Activated CD4-positive, alpha-beta T cell treated with anti-CD3 and anti-CD28 coated beads, Interleukin-2, amount 10 ng/mL, durations not matched to agents 7 days and 5 days (primary cell): ENCODE data around the gene HMSD. TPM values are rescaled to one million over a fixed set of nuclear protein-coding genes. Genes with fewer than 3 reads are reported as not detected.
A peak's percentile ranks its signal among the peaks of the same experiment; 100 is the strongest.
"Not testable (repeated sequence)": the region's sequence is repeated elsewhere in the genome, so short reads cannot be mapped to it uniquely, and the experiment has no call there.

Source experiments
- CTCF ChIA-PET: fragments of 350-600 bp; sonication (Branson Sonifier 250); formaldehyde crosslinking; loops from one replicate; lab custom pipeline; 2021; ENCODE audit warnings: antibody characterized with exemption; lab: Charles Lee
- POLR2A ChIA-PET: fragments of 350-600 bp; sonication (Branson Sonifier 250); formaldehyde crosslinking; loops from one replicate; lab custom pipeline; 2021; ENCODE audit warnings: antibody characterized with exemption; lab: Charles Lee
- DNase-seq: peaks from one replicate; pipeline ENCODE4 v3.0.0-alpha.2; 2020
- H3K27ac Mint-ChIP-seq: one replicate; pipeline ENCODE4 v1.8.0; 2021; ENCODE audit warnings: mild to moderate bottlenecking, moderate library complexity, mixed read lengths
- H3K27me3 Mint-ChIP-seq: one replicate; pipeline ENCODE4 v1.8.0; 2021; ENCODE audit warnings: mixed read lengths
- H3K36me3 Mint-ChIP-seq: one replicate; pipeline ENCODE4 v1.8.0; 2021; ENCODE audit warnings: low read depth, mixed read lengths
- H3K4me1 Mint-ChIP-seq: one replicate; pipeline ENCODE4 v1.8.0; 2021; ENCODE audit warnings: mixed read lengths
- H3K4me3 Mint-ChIP-seq: one replicate; pipeline ENCODE4 v1.8.0; 2021; ENCODE audit warnings: mild to moderate bottlenecking, moderate library complexity, mixed read lengths
- H3K9me3 Mint-ChIP-seq: one replicate; pipeline ENCODE4 v1.8.0; 2021; ENCODE audit warnings: mixed read lengths
- total RNA-seq, 2 experiments: library from RNA; stranded (reverse); gene quantifications; one replicate each; pipeline ENCODE4 v1.2.3, GENCODE V29; 2021

HMSD gene
- total RNA-seq, result 1 to 10 TPM in 1 of 2 experiments, under 1 TPM in 1; 0.94 to 1.0 TPM

- CTCF ChIA-PET, result interaction anchor here (1.4 kb wide), 1 partner anchor 13 kb away, joined by 4 read pairs; no protein-coding TSS in a partner anchor
- Mint-ChIP-seq H3K27ac (peak within 1 kb of the TSS; percentile 82), H3K27me3 (peaks cover 28% of the 10 kb centered on the region)
Measured at GRCh38 chr18:63949068-63949737, at the start of gene HMSD. HMSD (plus strand) TSS chr18:63949301; CDS start chr18:63953456, 4,155 bp downstream.

GRCh38 chr18:63903851-63904570 is 45.1 kb upstream of the HMSD start:
- no peaks in the 10 kb centered on the region for H3K4me1 Mint-ChIP-seq
- peaks cover 10% of the 10 kb centered on the region for H3K27me3 Mint-ChIP-seq
- no peaks in the 10 kb centered on the region for H3K36me3 Mint-ChIP-seq
- H3K4me3 Mint-ChIP-seq, result no peak overlapping the region
- CTCF ChIA-PET, result interaction anchor here (1.4 kb wide), 1 partner anchor 13 kb away, joined by 3 read pairs; no protein-coding TSS in a partner anchor
- DNase-seq, result no peak
- POLR2A ChIA-PET, result no interaction called here
- H3K27ac Mint-ChIP-seq, result no peak overlapping the region
- H3K9me3 Mint-ChIP-seq, result no peaks in the 10 kb centered on the region

More at GRCh38 chr18:63949068-63949737, at the start of gene HMSD:
- peak; percentile 55 for DNase-seq
- POLR2A ChIA-PET, result no interaction called here
- H3K4me3 Mint-ChIP-seq, result peak within 1 kb of the TSS; percentile 62
- no peaks in the 10 kb centered on the region for H3K9me3 Mint-ChIP-seq
- peaks cover 31% of the 10 kb centered on the region for H3K4me1 Mint-ChIP-seq
- no peaks in the 10 kb centered on the region for H3K36me3 Mint-ChIP-seq

GRCh38 chr18:63904694-63905093 is 44.4 kb upstream of the HMSD start:
- ChIA-PET POLR2A (no interaction called here), CTCF (no interaction called here)
- Mint-ChIP-seq H3K9me3 (no peaks in the 10 kb centered on the region), H3K4me1 (no peaks in the 10 kb centered on the region), H3K27me3 (peaks cover 10% of the 10 kb centered on the region), H3K4me3 (no peak overlapping the region), H3K27ac (no peak overlapping the region), H3K36me3 (no peaks in the 10 kb centered on the region)
- DNase-seq, result no peak

GRCh38 chr18:63905361-63905760 is 43.7 kb upstream of the HMSD start:
- H3K4me1 Mint-ChIP-seq, result no peaks in the 10 kb centered on the region
- DNase-seq, result no peak
- no peaks in the 10 kb centered on the region for H3K9me3 Mint-ChIP-seq
- peaks cover 8% of the 10 kb centered on the region for H3K27me3 Mint-ChIP-seq
- ChIA-PET POLR2A (no interaction called here), CTCF (no interaction called here)
- no peaks in the 10 kb centered on the region for H3K36me3 Mint-ChIP-seq
- no peak overlapping the region for H3K27ac Mint-ChIP-seq
- no peak overlapping the region for H3K4me3 Mint-ChIP-seq

GRCh38 chr18:63906056-63906455 is 43.0 kb upstream of the HMSD start:
- Mint-ChIP-seq H3K4me1 (no peaks in the 10 kb centered on the region), H3K27me3 (peaks cover 4% of the 10 kb centered on the region), H3K27ac (no peak overlapping the region), H3K4me3 (no peak overlapping the region), H3K36me3 (no peaks in the 10 kb centered on the region), H3K9me3 (no peaks in the 10 kb centered on the region)
- ChIA-PET CTCF (no interaction called here), POLR2A (no interaction called here)
- DNase-seq, result no peak

- no peaks in the 10 kb centered on the region for H3K36me3 Mint-ChIP-seq
- no peak within 1 kb of the TSS for H3K4me3 Mint-ChIP-seq
- ChIA-PET CTCF (interaction anchor here (0.8 kb wide), 1 partner anchor 11 kb away, joined by 3 read pairs; no protein-coding TSS in a partner anchor), POLR2A (no interaction called here)
- H3K4me1 Mint-ChIP-seq, result no peaks in the 10 kb centered on the region
- H3K9me3 Mint-ChIP-seq, result no peaks in the 10 kb centered on the region
- no peak within 1 kb of the TSS for H3K27ac Mint-ChIP-seq
- no peak for DNase-seq
- H3K27me3 Mint-ChIP-seq, result peaks cover 11% of the 10 kb centered on the region
Measured at GRCh38 chr18:63907664-63908063, 41.4 kb upstream of the HMSD start, which contains the start of gene SERPINB10. SERPINB10 (plus strand) TSS chr18:63907958; CDS start chr18:63915511, 7,553 bp downstream.

GRCh38 chr18:63908858-63909257 is 40.2 kb upstream of the HMSD start:
- Mint-ChIP-seq H3K27ac (no peak overlapping the region), H3K27me3 (peaks cover 16% of the 10 kb centered on the region), H3K4me1 (no peaks in the 10 kb centered on the region), H3K4me3 (no peak overlapping the region), H3K9me3 (no peaks in the 10 kb centered on the region), H3K36me3 (no peaks in the 10 kb centered on the region)
- DNase-seq, result no peak
- ChIA-PET POLR2A (no interaction called here), CTCF (interaction anchor here (0.6 to 1.8 kb wide), 3 partner anchors 9 to 1205 kb away, joined by 3 to 4 read pairs (median 3); no protein-coding TSS in a partner anchor)

- H3K36me3 Mint-ChIP-seq, result no peaks in the 10 kb centered on the region
- CTCF ChIA-PET, result interaction anchor here (1.8 kb wide), 1 partner anchor 26 kb away, joined by 4 read pairs; no protein-coding TSS in a partner anchor
- POLR2A ChIA-PET, result no interaction called here
- peaks cover 14% of the 10 kb centered on the region for H3K27me3 Mint-ChIP-seq
- H3K9me3 Mint-ChIP-seq, result no peaks in the 10 kb centered on the region
- H3K27ac Mint-ChIP-seq, result no peak overlapping the region
- DNase-seq, result no peak
- no peak overlapping the region for H3K4me3 Mint-ChIP-seq
- no peaks in the 10 kb centered on the region for H3K4me1 Mint-ChIP-seq
Measured at GRCh38 chr18:63909870-63910269, 39.2 kb upstream of the HMSD start.

- Mint-ChIP-seq H3K27ac (no peak overlapping the region), H3K9me3 (no peaks in the 10 kb centered on the region), H3K4me3 (no peak overlapping the region), H3K4me1 (no peaks in the 10 kb centered on the region), H3K36me3 (no peaks in the 10 kb centered on the region), H3K27me3 (peaks cover 27% of the 10 kb centered on the region)
- CTCF ChIA-PET, result interaction anchor here (1.3 kb wide), 1 partner anchor 10 kb away, joined by 3 read pairs; the partner anchor contains the start of gene SERPINB10
- no peak for DNase-seq
- POLR2A ChIA-PET, result no interaction called here
Measured at GRCh38 chr18:63917817-63918216, 31.3 kb upstream of the HMSD start.

- CTCF ChIA-PET, result interaction anchor here (1.0 kb wide), 1 partner anchor 14 kb away, joined by 3 read pairs; no protein-coding TSS in a partner anchor
- DNase-seq, result no peak
- Mint-ChIP-seq H3K9me3 (no peaks in the 10 kb centered on the region), H3K4me1 (no peaks in the 10 kb centered on the region), H3K36me3 (no peaks in the 10 kb centered on the region), H3K27me3 (peaks cover 25% of the 10 kb centered on the region), H3K4me3 (no peak overlapping the region), H3K27ac (no peak overlapping the region)
- POLR2A ChIA-PET, result no interaction called here
Measured at GRCh38 chr18:63922049-63922448, 27.1 kb upstream of the HMSD start.

GRCh38 chr18:63924551-63924950 is 24.6 kb upstream of the HMSD start:
- H3K4me3 Mint-ChIP-seq, result no peak overlapping the region
- CTCF ChIA-PET, result interaction anchor here (1.0 kb wide), 1 partner anchor 12 kb away, joined by 3 read pairs; no protein-coding TSS in a partner anchor

GRCh38 chr18:63928331-63928730 is 20.8 kb upstream of the HMSD start:
- no peak overlapping the region for H3K27ac Mint-ChIP-seq
- DNase-seq, result no peak
- no peaks in the 10 kb centered on the region for H3K36me3 Mint-ChIP-seq
- no peaks in the 10 kb centered on the region for H3K4me1 Mint-ChIP-seq
- no peaks in the 10 kb centered on the region for H3K9me3 Mint-ChIP-seq
- POLR2A ChIA-PET, result no interaction called here
- H3K4me3 Mint-ChIP-seq, result no peak overlapping the region
- CTCF ChIA-PET, result interaction anchor here (0.9 kb wide), 1 partner anchor 9 kb away, joined by 3 read pairs; no protein-coding TSS in a partner anchor
- H3K27me3 Mint-ChIP-seq, result peaks cover 28% of the 10 kb centered on the region

More at GRCh38 chr18:63924551-63924950, 24.6 kb upstream of the HMSD start:
- Mint-ChIP-seq H3K9me3 (no peaks in the 10 kb centered on the region), H3K36me3 (no peaks in the 10 kb centered on the region), H3K4me1 (no peaks in the 10 kb centered on the region), H3K27me3 (peaks cover 20% of the 10 kb centered on the region), H3K27ac (no peak overlapping the region)
- DNase-seq, result no peak
- POLR2A ChIA-PET, result no interaction called here

- H3K36me3 Mint-ChIP-seq, CTCF ChIA-PET, POLR2A ChIA-PET, H3K4me3 Mint-ChIP-seq, H3K27ac Mint-ChIP-seq, DNase-seq, H3K9me3 Mint-ChIP-seq, H3K4me1 Mint-ChIP-seq: not testable (repeated sequence)
- H3K27me3 Mint-ChIP-seq, result peaks cover 30% of the 10 kb centered on the region
Measured at GRCh38 chr18:63929369-63929768, 19.7 kb upstream of the HMSD start.
